BLaER1 (cell line): ENCODE data around the gene HDAC8.

Source experiments
- H3K27ac ChIP-seq: shearing (Covaris generic); formaldehyde crosslinking; 2 replicates; pipeline ENCODE4 v1.8.1; 2022
- H3K27me3 ChIP-seq: shearing (Covaris generic); formaldehyde crosslinking; 2 replicates; pipeline ENCODE4 v1.8.1; 2022
- H3K36me3 ChIP-seq: shearing (Covaris generic); formaldehyde crosslinking; 2 replicates; pipeline ENCODE4 v1.8.1; 2022
- H3K4me1 ChIP-seq: shearing (Covaris generic); formaldehyde crosslinking; 2 replicates; pipeline ENCODE4 v1.8.1; 2022
- H3K4me2 ChIP-seq: shearing (Covaris generic); formaldehyde crosslinking; 2 replicates; pipeline ENCODE4 v1.8.1; 2022
- H3K4me3 ChIP-seq: shearing (Covaris generic); formaldehyde crosslinking; 2 replicates; pipeline ENCODE4 v1.8.1; 2022
- H3K9ac ChIP-seq: shearing (Covaris generic); formaldehyde crosslinking; 2 replicates; pipeline ENCODE4 v1.8.1; 2022
- H3K9me3 ChIP-seq: shearing (Covaris generic); formaldehyde crosslinking; 2 replicates; pipeline ENCODE4 v1.8.1; 2022
- H4K20me1 ChIP-seq: shearing (Covaris generic); formaldehyde crosslinking; 2 replicates; pipeline ENCODE4 v1.8.1; 2022
- Cebpa-rat ChIP-seq: shearing (Covaris generic); IDR thresholded peaks from 2 replicates; pipeline ENCODE4 v1.8.1; 2022

HDAC8 gene

DNA sequence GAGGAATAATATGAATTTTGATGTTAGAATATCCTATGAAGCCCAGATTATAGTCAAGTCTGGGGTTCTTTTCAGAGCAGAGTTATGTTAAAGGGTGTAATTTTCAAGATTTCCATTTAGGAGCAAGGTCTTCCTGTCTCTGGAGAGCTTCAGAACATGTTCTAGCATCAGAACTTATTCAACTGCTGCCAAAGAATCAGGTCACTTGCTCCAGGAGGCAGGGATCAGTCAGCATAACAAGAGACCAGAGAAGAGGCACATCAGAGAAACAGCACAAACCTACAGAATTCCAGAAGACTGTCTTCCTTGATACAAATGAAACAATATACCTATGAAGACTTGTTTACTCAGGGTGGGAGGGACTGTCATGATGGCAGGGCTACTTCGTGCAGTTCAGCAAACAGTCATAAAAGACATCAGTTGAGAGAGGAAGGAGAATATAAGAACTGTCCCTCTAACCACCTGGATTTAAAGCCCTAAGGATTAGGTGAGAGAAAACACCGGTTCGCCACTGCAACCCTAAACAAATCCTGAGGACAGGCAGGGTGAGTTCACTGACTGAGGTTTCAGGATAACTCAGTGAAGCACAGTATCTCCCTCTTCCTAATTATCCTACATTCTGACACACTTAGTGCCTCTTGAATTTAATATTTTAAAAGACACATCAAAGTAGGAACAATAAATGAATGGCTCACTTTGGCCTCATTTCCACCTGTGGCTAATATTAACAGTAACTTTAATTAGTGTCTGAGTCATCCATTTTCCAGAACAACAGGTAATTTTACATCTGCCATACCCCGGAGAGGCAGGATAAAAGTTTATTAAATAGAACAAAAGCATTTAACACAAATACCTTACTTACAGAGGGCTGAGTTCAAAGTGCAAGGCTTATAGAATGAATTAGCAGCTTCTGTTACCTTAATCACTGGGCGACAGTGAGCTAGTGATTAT, 93.0 kb downstream of the HDAC8 start:
- Histone ChIP-seq H3K27me3 (peaks cover 76% of the 10 kb centered on the region), H3K27ac (no peak overlapping the region), H3K4me2 (no peak overlapping the region), H3K4me1 (no peaks in the 10 kb centered on the region), H3K36me3 (peaks cover 22% of the 10 kb centered on the region), H3K9ac (no peak overlapping the region), H4K20me1 (peaks cover 7% of the 10 kb centered on the region; the same call in 1 of the 2 replicates), H3K4me3 (no peak overlapping the region), H3K9me3 (0 out of 2 replicates have a peak, but pooled peaks cover 9% of the 10 kb centered on the region)
- no peak for TF ChIP-seq Cebpa-rat

GRCh38 chrX:72478853-72479252, 93.8 kb downstream of the HDAC8 start:
- 0 out of 2 replicates have a peak, but pooled peaks cover 8% of the 10 kb centered on the region for H3K9me3 ChIP-seq
- H3K4me1 ChIP-seq = no peaks in the 10 kb centered on the region
- peaks cover 25% of the 10 kb centered on the region for H3K36me3 ChIP-seq
- no peak overlapping the region for H3K4me2 ChIP-seq
- no peak overlapping the region for H3K27ac ChIP-seq
- no peak for TF ChIP-seq Cebpa-rat
- peaks cover 83% of the 10 kb centered on the region for H3K27me3 ChIP-seq
- peaks cover 7% of the 10 kb centered on the region; the same call in 1 of the 2 replicates for H4K20me1 ChIP-seq
- H3K9ac ChIP-seq = no peak overlapping the region
- H3K4me3 ChIP-seq = no peak overlapping the region

- Histone ChIP-seq H3K36me3 (peaks cover 20% of the 10 kb centered on the region), H3K4me1 (no peaks in the 10 kb centered on the region), H3K9ac (no peak overlapping the region), H3K9me3 (peaks cover 3% of the 10 kb centered on the region; the same call in 1 of the 2 replicates), H4K20me1 (peaks cover 7% of the 10 kb centered on the region; the same call in 1 of the 2 replicates), H3K4me2 (no peak overlapping the region), H3K4me3 (no peak overlapping the region), H3K27me3 (peaks cover 87% of the 10 kb centered on the region), H3K27ac (no peak overlapping the region)
- TF ChIP-seq Cebpa-rat = no peak
Observed at GRCh38 chrX:72478351-72478750, 94.3 kb downstream of the HDAC8 start.

DNA sequence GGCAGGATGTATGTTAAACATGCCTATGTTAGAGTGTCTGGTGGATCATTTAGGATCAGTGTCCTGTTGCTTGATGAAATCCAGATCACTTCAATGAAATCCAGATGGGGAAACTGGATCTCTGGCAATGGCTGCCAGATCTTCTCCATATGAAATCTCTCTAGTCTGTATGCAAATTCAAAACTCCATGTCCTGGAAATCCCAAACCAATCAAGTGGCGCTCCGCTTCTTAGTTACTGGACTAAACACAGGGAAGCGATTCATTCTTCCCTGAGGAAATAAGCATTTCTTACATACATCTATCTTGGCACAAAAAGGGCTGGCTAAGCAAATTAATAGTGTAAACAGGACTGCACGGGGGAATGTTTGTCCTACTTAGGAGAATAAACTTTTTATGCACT, 94.9 kb downstream of the HDAC8 start:
- no peak for TF ChIP-seq Cebpa-rat
- no peak overlapping the region for H3K27ac ChIP-seq

GRCh38 chrX:72477376-72477775, 95.3 kb downstream of the HDAC8 start:
- no peak overlapping the region for H3K27ac ChIP-seq
- no peak overlapping the region for H3K9ac ChIP-seq
- H3K9me3 ChIP-seq = no peaks in the 10 kb centered on the region; the same call in 1 of the 2 replicates
- H3K4me1 ChIP-seq = no peaks in the 10 kb centered on the region
- peaks cover 11% of the 10 kb centered on the region for H3K36me3 ChIP-seq
- TF ChIP-seq Cebpa-rat = no peak
- no peak overlapping the region for H3K4me3 ChIP-seq
- peaks cover 89% of the 10 kb centered on the region for H3K27me3 ChIP-seq
- H4K20me1 ChIP-seq = peaks cover 7% of the 10 kb centered on the region; the same call in 1 of the 2 replicates
- H3K4me2 ChIP-seq = no peak overlapping the region

More for the DNA sequence above, 94.9 kb downstream of the HDAC8 start:
- Histone ChIP-seq H3K4me3 (no peak overlapping the region), H3K9me3 (no peaks in the 10 kb centered on the region; the same call in 1 of the 2 replicates), H3K9ac (no peak overlapping the region), H3K27me3 (peaks cover 86% of the 10 kb centered on the region), H3K4me2 (no peak overlapping the region), H3K36me3 (peaks cover 14% of the 10 kb centered on the region), H3K4me1 (no peaks in the 10 kb centered on the region), H4K20me1 (peaks cover 7% of the 10 kb centered on the region; the same call in 1 of the 2 replicates)

DNA sequence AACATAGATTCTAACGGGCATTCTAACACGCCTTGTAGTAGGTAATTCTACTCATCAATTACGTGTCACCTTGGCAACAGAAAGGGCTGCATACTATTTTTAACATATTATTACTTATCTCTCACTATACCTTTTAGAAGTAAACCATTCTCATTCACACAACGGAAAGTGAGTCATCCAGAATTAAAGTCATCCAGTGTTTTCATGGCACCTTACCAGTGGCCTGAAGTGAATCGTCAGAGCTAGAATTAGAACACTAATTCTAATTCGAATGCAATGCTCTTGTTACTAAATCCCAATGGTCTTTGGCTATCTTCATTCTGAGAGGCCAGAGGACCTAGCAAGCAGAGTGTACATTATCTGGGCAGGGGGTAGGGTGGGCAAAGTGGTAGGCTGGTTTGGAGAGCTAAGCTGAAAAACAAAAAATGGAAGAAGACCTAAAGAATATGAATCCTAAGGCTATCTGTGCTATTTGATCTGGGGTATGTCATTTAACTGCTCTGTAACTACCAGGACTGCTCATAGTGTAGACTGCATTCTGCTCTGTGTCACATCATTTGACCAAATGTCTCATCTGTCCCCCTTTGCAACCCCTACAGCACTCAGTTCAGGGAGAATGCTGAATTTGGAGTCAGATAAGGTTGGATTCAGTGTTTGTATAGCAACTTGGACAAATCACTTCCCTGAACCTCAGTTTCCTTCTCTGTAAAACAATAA, 96.5 kb downstream of the HDAC8 start:
- H3K27ac ChIP-seq = no peak overlapping the region
- no peak overlapping the region for H3K4me3 ChIP-seq
- H3K9ac ChIP-seq = no peak overlapping the region
- H3K36me3 ChIP-seq = peaks cover 11% of the 10 kb centered on the region
- H3K9me3 ChIP-seq = no peaks in the 10 kb centered on the region; the same call in 1 of the 2 replicates
- no peak overlapping the region for H3K4me2 ChIP-seq
- no peak for TF ChIP-seq Cebpa-rat
- peaks cover 84% of the 10 kb centered on the region for H3K27me3 ChIP-seq
- H3K4me1 ChIP-seq = no peaks in the 10 kb centered on the region
- H4K20me1 ChIP-seq = peaks cover 7% of the 10 kb centered on the region; the same call in 1 of the 2 replicates

GRCh38 chrX:72475338-72475737, 97.3 kb downstream of the HDAC8 start:
- Histone ChIP-seq H3K27ac (no peak overlapping the region), H3K4me3 (no peak overlapping the region), H3K27me3 (peaks cover 85% of the 10 kb centered on the region), H4K20me1 (peaks cover 7% of the 10 kb centered on the region; the same call in 1 of the 2 replicates), H3K36me3 (peaks cover 11% of the 10 kb centered on the region), H3K4me1 (no peaks in the 10 kb centered on the region), H3K9me3 (no peaks in the 10 kb centered on the region; the same call in 1 of the 2 replicates), H3K9ac (no peak overlapping the region), H3K4me2 (no peak overlapping the region)
- TF ChIP-seq Cebpa-rat = no peak

DNA sequence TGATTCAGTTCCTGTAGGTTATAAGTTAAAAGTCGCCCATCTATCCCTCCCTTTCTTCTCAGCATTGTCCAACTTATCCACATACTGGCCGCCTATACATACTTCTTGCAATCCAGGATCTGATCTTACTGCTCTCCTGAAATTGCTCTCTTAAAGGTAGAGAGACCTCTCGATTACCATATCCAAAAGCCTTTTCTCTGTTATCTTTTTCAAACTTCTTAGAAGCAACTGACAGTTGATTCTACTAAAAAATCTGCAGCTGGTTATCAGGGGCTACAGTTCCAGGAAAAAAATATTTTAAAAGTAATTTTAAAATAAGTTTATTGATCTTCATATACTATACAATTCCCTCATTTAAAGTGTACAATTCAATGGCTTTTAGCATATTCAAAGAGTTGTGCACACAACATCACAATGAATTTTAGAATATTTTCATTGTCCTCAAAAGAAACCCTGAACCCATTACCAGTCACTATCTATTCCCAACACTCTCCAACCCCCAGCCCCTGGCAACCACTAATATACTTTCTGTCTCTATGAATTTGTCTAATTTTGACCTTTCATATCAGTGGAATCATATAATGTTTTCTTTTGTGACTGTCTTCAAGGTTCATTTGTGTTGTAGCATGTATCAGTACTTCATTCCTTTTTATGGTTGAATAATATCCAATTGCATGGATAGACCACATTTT, 102.0 kb downstream of the HDAC8 start:
- H3K9ac ChIP-seq = no peak overlapping the region
- no peak overlapping the region for H3K4me3 ChIP-seq

GRCh38 chrX:72470117-72470516, 102.5 kb downstream of the HDAC8 start:
- no peak overlapping the region for H3K9ac ChIP-seq
- H3K4me2 ChIP-seq = no peak overlapping the region
- H3K4me1 ChIP-seq = no peaks in the 10 kb centered on the region
- no peak overlapping the region for H3K27ac ChIP-seq
- no peaks in the 10 kb centered on the region; the same call in 1 of the 2 replicates for H3K9me3 ChIP-seq
- no peak for TF ChIP-seq Cebpa-rat
- H3K4me3 ChIP-seq = no peak overlapping the region
- peaks cover 8% of the 10 kb centered on the region; the same call in 1 of the 2 replicates for H3K36me3 ChIP-seq
- peaks cover 80% of the 10 kb centered on the region for H3K27me3 ChIP-seq
- H4K20me1 ChIP-seq = no peaks in the 10 kb centered on the region

More for the DNA sequence above, 102.0 kb downstream of the HDAC8 start:
- Histone ChIP-seq H3K9me3 (no peaks in the 10 kb centered on the region; the same call in 1 of the 2 replicates), H3K4me2 (no peak overlapping the region), H3K4me1 (no peaks in the 10 kb centered on the region), H3K27me3 (peaks cover 80% of the 10 kb centered on the region), H3K36me3 (peaks cover 11% of the 10 kb centered on the region; the same call in 1 of the 2 replicates), H4K20me1 (no peaks in the 10 kb centered on the region), H3K27ac (no peak overlapping the region)
- TF ChIP-seq Cebpa-rat = no peak
